ENCODE data around the gene PCDHGB3.
"Not testable (repeated sequence)": the region's sequence is repeated elsewhere in the genome, so short reads cannot be mapped to it uniquely, and the experiment has no call there.

The PCDHGB3 gene

GRCh38 chr5:141359790-141360426, 10.1 kb upstream of the PCDHGB3 start, which contains the start of gene PCDHGB2:
TSS of gene PCDHGB2 (plus strand) at chr5:141359994. CDS start at chr5:141360136, 142 bp downstream.
- DNase-seq: no peak

GRCh38 chr5:141360685-141361084, 9.4 kb upstream of the PCDHGB3 start:
- no peak for DNase-seq

GRCh38 chr5:141362719-141363118, 7.3 kb upstream of the PCDHGB3 start:
- no peak for DNase-seq

GRCh38 chr5:141363952-141364660, 5.9 kb upstream of the PCDHGB3 start, which contains the start of gene PCDHGA5:
TSS of gene PCDHGA5 (plus strand) at chr5:141364162. CDS start at chr5:141364331, 169 bp downstream.
- DNase-seq: no peak

GRCh38 chr5:141366016-141366896, 3.8 kb upstream of the PCDHGB3 start:
- DNase-seq: no peak

- DNase-seq: no peak
Observed at GRCh38 chr5:141371572-141372475, 1.8 kb downstream of the PCDHGB3 start.

- no peak for DNase-seq
Observed at GRCh38 chr5:141373673-141374317, 3.8 kb downstream of the PCDHGB3 start, which contains the start of gene PCDHGA6. TSS of gene PCDHGA6 (plus strand) at chr5:141373891. CDS start at chr5:141374084, 193 bp downstream.

- DNase-seq: no peak
Observed at GRCh38 chr5:141374627-141375026, 4.6 kb downstream of the PCDHGB3 start.

GRCh38 chr5:141375444-141376155, 5.6 kb downstream of the PCDHGB3 start:
- DNase-seq: not testable (repeated sequence)

- no peak for DNase-seq
Observed at GRCh38 chr5:141382469-141383294, 12.6 kb downstream of the PCDHGB3 start, which contains the start of gene PCDHGA7. TSS of gene PCDHGA7 (plus strand) at chr5:141382742. CDS start at chr5:141382900, 158 bp downstream.

GRCh38 chr5:141383345-141383744, 13.3 kb downstream of the PCDHGB3 start:
- DNase-seq: no peak

GRCh38 chr5:141384471-141385267, 14.6 kb downstream of the PCDHGB3 start:
- DNase-seq: no peak

- DNase-seq: not testable (repeated sequence)
Observed at GRCh38 chr5:141387557-141388311, 17.7 kb downstream of the PCDHGB3 start, which contains the start of gene PCDHGB4. TSS of gene PCDHGB4 (plus strand) at chr5:141387698. CDS start at chr5:141387885, 187 bp downstream.

- no peak for DNase-seq
Observed at GRCh38 chr5:141388661-141389060, 18.6 kb downstream of the PCDHGB3 start.

GRCh38 chr5:141389153-141390042, 19.4 kb downstream of the PCDHGB3 start:
- DNase-seq: no peak

- no peak for DNase-seq
Observed at GRCh38 chr5:141392429-141393198, 22.6 kb downstream of the PCDHGB3 start, which contains the start of gene PCDHGA8. TSS of gene PCDHGA8 (plus strand) at chr5:141392633. CDS start at chr5:141392814, 181 bp downstream.
